ENCODE data around the gene ENTPD8.
A peak's percentile ranks its signal among the peaks of the same experiment; 100 is the strongest.

ENTPD8 gene

GRCh38 chr9:137445930-137446431, 4.8 kb upstream of the ENTPD8 start:
- no peaks in the 10 kb centered on the region for H3K27me3 ChIP-seq (ENCODE audit: insufficient read depth, poor library complexity, severe bottlenecking)
- H3K36me3 ChIP-seq (ENCODE audit: low read depth): no peaks in the 10 kb centered on the region
- H3K27ac ChIP-seq (ENCODE audit: poor library complexity, severe bottlenecking): no peak overlapping the region
- H3K9me3 ChIP-seq (ENCODE audit: severe bottlenecking): no peaks in the 10 kb centered on the region
- TF ChIP-seq, protein P1, sequence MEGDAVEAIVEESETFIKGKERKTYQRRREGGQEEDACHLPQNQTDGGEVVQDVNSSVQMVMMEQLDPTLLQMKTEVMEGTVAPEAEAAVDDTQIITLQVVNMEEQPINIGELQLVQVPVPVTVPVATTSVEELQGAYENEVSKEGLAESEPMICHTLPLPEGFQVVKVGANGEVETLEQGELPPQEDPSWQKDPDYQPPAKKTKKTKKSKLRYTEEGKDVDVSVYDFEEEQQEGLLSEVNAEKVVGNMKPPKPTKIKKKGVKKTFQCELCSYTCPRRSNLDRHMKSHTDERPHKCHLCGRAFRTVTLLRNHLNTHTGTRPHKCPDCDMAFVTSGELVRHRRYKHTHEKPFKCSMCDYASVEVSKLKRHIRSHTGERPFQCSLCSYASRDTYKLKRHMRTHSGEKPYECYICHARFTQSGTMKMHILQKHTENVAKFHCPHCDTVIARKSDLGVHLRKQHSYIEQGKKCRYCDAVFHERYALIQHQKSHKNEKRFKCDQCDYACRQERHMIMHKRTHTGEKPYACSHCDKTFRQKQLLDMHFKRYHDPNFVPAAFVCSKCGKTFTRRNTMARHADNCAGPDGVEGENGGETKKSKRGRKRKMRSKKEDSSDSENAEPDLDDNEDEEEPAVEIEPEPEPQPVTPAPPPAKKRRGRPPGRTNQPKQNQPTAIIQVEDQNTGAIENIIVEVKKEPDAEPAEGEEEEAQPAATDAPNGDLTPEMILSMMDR (IDR thresholded peaks at IDR 0.05; ENCODE audit: poor library complexity, severe bottlenecking): no peak
- H3K4me3 ChIP-seq (ENCODE audit: severe bottlenecking): no peak overlapping the region
- H3K4me1 ChIP-seq (ENCODE audit: insufficient read depth, poor library complexity, severe bottlenecking): peaks cover 4% of the 10 kb centered on the region
- ATAC-seq (ENCODE audit: low read depth): no peak
- no peak for DNase-seq (ENCODE audit: low spot score)

DNA sequence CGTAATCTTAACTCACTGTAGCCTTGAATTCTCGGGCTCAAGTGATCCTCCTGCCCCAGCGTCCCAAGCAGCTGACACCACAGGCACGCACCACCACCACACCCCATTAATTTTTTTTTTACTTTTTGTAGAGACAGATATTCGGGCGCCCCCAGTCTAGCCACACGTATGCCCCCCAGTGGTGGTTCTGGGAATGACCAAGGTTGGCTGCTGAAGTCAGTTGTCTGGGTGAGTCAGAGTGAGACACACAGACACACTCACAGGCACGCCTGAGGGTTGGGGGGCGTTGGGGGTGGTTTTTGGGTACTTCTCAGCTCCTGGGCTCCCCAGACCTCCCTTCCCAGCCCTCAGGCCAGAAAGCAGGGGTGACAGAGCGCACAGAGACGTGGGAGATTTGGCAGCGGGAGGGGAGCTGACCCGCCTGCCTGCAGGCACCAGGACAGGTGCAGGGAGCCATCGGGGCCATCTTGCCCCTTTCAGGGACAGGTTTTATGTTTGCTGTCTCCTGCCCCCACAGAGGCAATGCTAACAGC, 4.2 kb upstream of the ENTPD8 start:
- H3K27ac ChIP-seq (ENCODE audit: poor library complexity, severe bottlenecking): no peak overlapping the region
- H3K27me3 ChIP-seq (ENCODE audit: insufficient read depth, poor library complexity, severe bottlenecking): no peaks in the 10 kb centered on the region
- H3K4me3 ChIP-seq (ENCODE audit: severe bottlenecking): no peak overlapping the region
- TF ChIP-seq, protein P1 (IDR thresholded peaks at IDR 0.05; ENCODE audit: poor library complexity, severe bottlenecking): peak; percentile 90
- ATAC-seq (ENCODE audit: low read depth) (peak; percentile 64), DNase-seq (ENCODE audit: low spot score) (no peak)
- H3K9me3 ChIP-seq (ENCODE audit: severe bottlenecking): no peaks in the 10 kb centered on the region
- peaks cover 4% of the 10 kb centered on the region for H3K4me1 ChIP-seq (ENCODE audit: insufficient read depth, poor library complexity, severe bottlenecking)
- H3K36me3 ChIP-seq (ENCODE audit: low read depth): no peaks in the 10 kb centered on the region

DNA sequence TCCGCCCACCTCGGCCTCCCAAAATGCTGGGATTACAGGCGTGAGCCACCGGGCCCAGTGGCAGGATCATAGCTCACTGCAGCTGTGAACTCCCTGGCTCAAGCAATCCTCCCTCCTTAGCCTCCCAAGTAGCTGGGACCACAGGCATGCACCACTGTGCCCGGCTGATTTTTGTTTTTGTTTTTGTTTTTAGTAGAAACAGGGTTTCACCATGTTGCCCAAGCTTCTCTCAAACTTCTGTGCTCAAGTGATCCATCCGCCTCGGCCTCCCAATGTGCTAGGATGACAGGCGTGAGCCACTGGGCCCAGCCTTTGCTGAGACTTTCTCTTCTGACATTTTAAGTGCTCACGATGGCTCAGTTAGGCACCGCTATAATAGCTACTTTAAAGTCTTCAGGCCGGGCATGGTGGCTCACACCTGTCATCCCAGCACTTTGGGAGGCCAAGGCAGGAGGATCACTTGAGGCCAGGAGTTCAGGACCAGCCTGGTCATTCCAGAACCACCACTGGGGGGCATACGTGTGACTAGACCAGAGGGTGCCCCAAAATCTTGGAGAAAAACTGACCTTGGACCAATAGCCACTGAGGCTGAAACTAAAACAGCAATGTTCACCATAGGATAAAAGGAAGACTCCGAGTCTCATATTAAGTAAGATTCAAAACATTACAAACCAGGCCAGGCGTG, 3.1 kb upstream of the ENTPD8 start:
- TF ChIP-seq, protein P1 (IDR thresholded peaks at IDR 0.05; ENCODE audit: poor library complexity, severe bottlenecking): no peak
- DNase-seq (ENCODE audit: low spot score) (no peak), ATAC-seq (ENCODE audit: low read depth) (no peak)
- H3K27me3 ChIP-seq (ENCODE audit: insufficient read depth, poor library complexity, severe bottlenecking): no peaks in the 10 kb centered on the region
- no peaks in the 10 kb centered on the region for H3K9me3 ChIP-seq (ENCODE audit: severe bottlenecking)
- no peaks in the 10 kb centered on the region for H3K36me3 ChIP-seq (ENCODE audit: low read depth)
- H3K4me1 ChIP-seq (ENCODE audit: insufficient read depth, poor library complexity, severe bottlenecking): peaks cover 4% of the 10 kb centered on the region
- no peak overlapping the region for H3K27ac ChIP-seq (ENCODE audit: poor library complexity, severe bottlenecking)
- no peak overlapping the region for H3K4me3 ChIP-seq (ENCODE audit: severe bottlenecking)

DNA sequence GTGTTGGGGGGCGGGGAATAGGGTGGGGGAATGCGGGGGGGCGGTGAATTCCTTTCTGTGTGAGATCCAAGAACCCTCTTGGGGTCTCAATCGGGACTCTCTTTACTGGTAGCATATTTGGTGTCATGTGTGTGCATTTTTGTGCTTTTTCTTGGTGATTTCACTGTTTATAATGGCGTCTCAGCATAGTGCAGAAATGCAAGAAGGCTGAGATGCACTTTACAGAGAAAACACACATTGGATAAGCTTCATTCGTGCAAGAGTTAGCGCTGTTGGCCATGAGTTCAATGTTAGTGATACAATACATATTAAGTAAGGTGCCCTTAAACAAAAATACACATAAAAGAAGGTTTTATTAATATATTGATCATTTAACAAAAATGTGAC, 771 bp upstream of the ENTPD8 start:
- H3K27ac ChIP-seq (ENCODE audit: poor library complexity, severe bottlenecking): no peak overlapping the region
- H3K27me3 ChIP-seq (ENCODE audit: insufficient read depth, poor library complexity, severe bottlenecking): no peaks in the 10 kb centered on the region
- TF ChIP-seq, protein P1 (IDR thresholded peaks at IDR 0.05; ENCODE audit: poor library complexity, severe bottlenecking): no peak
- H3K9me3 ChIP-seq (ENCODE audit: severe bottlenecking): no peaks in the 10 kb centered on the region
- H3K4me1 ChIP-seq (ENCODE audit: insufficient read depth, poor library complexity, severe bottlenecking): peaks cover 4% of the 10 kb centered on the region
- no peak for DNase-seq (ENCODE audit: low spot score)
- ATAC-seq (ENCODE audit: low read depth): no peak
- H3K36me3 ChIP-seq (ENCODE audit: low read depth): no peaks in the 10 kb centered on the region
- H3K4me3 ChIP-seq (ENCODE audit: severe bottlenecking): no peak overlapping the region

GRCh38 chr9:137439158-137439714, 1.9 kb downstream of the ENTPD8 start:
- Histone ChIP-seq H3K27me3 (ENCODE audit: insufficient read depth, poor library complexity, severe bottlenecking) (no peaks in the 10 kb centered on the region), H3K4me1 (ENCODE audit: insufficient read depth, poor library complexity, severe bottlenecking) (peaks cover 10% of the 10 kb centered on the region), H3K4me3 (ENCODE audit: severe bottlenecking) (no peak overlapping the region), H3K27ac (ENCODE audit: poor library complexity, severe bottlenecking) (no peak overlapping the region), H3K36me3 (ENCODE audit: low read depth) (no peaks in the 10 kb centered on the region), H3K9me3 (ENCODE audit: severe bottlenecking) (no peaks in the 10 kb centered on the region)
- TF ChIP-seq, protein P1 (IDR thresholded peaks at IDR 0.05; ENCODE audit: poor library complexity, severe bottlenecking): no peak
- no peak for ATAC-seq (ENCODE audit: low read depth)
- peak; percentile 62 for DNase-seq (ENCODE audit: low spot score)
